ENCODE results near the gene CYTH2. TPM values are rescaled to one million over a fixed set of nuclear protein-coding genes. Genes with fewer than 3 reads are reported as not detected.

Gene CYTH2, protein sequence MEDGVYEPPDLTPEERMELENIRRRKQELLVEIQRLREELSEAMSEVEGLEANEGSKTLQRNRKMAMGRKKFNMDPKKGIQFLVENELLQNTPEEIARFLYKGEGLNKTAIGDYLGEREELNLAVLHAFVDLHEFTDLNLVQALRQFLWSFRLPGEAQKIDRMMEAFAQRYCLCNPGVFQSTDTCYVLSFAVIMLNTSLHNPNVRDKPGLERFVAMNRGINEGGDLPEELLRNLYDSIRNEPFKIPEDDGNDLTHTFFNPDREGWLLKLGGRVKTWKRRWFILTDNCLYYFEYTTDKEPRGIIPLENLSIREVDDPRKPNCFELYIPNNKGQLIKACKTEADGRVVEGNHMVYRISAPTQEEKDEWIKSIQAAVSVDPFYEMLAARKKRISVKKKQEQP
- total RNA-seq (2021; fragmentation: NEBNext Ultra II Directional; extraction: Animal tissue kit (Norgen Biotek cat#: 25700)): 67.7 and 71.4 TPM in 2 replicates
- polyA plus RNA-seq (2011; rRNA removed): 43.7 and 62.5 TPM in 2 replicates
- 59.5 TPM for polyA plus RNA-seq (2011; cell fraction: cytosol; rRNA removed)
- 225 TPM for polyA plus RNA-seq (2011; cell fraction: nucleus; rRNA removed)
- 64.0 to 76.5 TPM (median 71.8 TPM) in 4 replicates for polyA plus RNA-seq (2012, experiment 1 of 2)
- 35.7 TPM for polyA plus RNA-seq (2012, experiment 2 of 2)
- 44.2 TPM for polyA plus RNA-seq (2013, experiment 1 of 2)
- polyA plus RNA-seq (2013, experiment 2 of 2): 37.5 TPM
- 53.7 and 70.7 TPM in 2 replicates for polyA minus RNA-seq (2011; rRNA and poly(A)+ RNA removed)
- 28.7 TPM for polyA minus RNA-seq (2011; cell fraction: cytosol; rRNA and poly(A)+ RNA removed)
- 65.5 TPM for polyA minus RNA-seq (2011; cell fraction: nucleus; rRNA and poly(A)+ RNA removed)
- long read RNA-seq, experiment 1, full-length matches to known transcripts: 2 of 14 reads
- long read RNA-seq, experiment 1, partial matches to known transcripts: 5 of 14 reads
- long read RNA-seq, experiment 1, other reads (novel, unspliced or antisense): 7 of 14 reads
- long read RNA-seq, experiment 2: 0 reads

DNA sequence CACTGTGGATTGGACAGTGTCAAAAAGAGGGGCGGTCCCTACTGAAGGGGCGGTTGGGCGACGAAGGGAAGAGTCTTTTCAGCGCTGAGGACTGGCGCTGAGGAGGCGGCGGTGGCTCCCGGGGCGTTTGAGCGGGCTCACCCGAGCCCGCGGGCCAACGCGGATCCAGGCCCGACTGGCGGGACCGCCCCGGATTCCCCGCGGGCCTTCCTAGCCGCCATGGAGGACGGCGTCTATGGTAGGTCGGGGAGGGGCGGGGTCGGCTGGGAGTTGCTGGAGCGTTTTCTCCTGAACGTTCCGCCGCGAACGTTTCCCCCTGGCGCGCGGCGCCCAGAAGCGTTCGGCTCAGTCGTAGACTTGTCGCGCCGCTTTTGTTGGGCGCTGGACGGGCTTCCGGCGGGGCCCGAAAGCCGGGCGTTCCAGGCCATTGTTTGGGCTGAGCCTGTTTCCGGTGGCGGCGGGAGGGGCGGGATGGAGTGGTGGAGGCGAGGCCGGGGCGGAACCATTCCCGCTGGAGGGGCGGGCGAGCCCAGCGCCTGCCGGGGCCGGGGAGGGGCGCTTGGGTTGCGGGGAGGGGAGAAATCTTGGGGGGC is at the start of gene CYTH2:
Gene CYTH2, plus strand, starts transcription at position 81 of the 593 bp plus-strand sequence. Its CDS starts 139 bp downstream, at position 220.
- Histone ChIP-seq H3K4me1 (replicated peaks in 1 of 4; ENCODE audit: control insufficient read depth in 3 of 4, insufficient read depth in 4 of 4, low read length in 3 of 4) (peaks cover 0 to 9% (median 1%) of the 10 kb centered on the region in 4 experiments; a peak in 3 of 7 replicates), H3K79me2 (ENCODE audit: control insufficient read depth in 1 of 2, insufficient read depth in 2 of 2, low read length in 2 of 2) (peaks cover 0 to 12% of the 10 kb centered on the region in 2 experiments; a peak in 1 of 4 replicates), H3K23me2 (ENCODE audit: low read depth, low read length) (no peaks in the 10 kb centered on the region; the same call in 1 of the 2 replicates), H3K27ac (ENCODE audit: low read depth, low read length) (peak within 1 kb of the TSS; percentile 90), H3K4me2 (ENCODE audit: insufficient read depth in 1 of 2, low read depth in 2 of 2, low read length in 2 of 2) (peak within 1 kb of the TSS; percentile 69 to 71), H2BK15ac (ENCODE audit: low read length) (no peak within 1 kb of the TSS), H4K8ac (ENCODE audit: extremely low read depth, insufficient read depth, low read length) (peak within 1 kb of the TSS; percentile 98), H3K18ac (ENCODE audit: extremely low read depth, low read length) (peak within 1 kb of the TSS; percentile 93), H2BK5ac (ENCODE audit: low read depth, low read length) (peak within 1 kb of the TSS; percentile 96), H2BK20ac (ENCODE audit: low read length) (no peak within 1 kb of the TSS), H2BK120ac (replicated peaks; ENCODE audit: low read depth, low read length) (no peak within 1 kb of the TSS), H3K79me1 (ENCODE audit: low read depth, low read length) (0 out of 2 replicates have a peak, but pooled peaks cover 4% of the 10 kb centered on the region), H3K23ac (ENCODE audit: insufficient read length) (no peak within 1 kb of the TSS), H3K56ac (replicated peaks; ENCODE audit: insufficient read length, low read depth, low read length) (peak within 1 kb of the TSS; percentile 65), H3K14ac (ENCODE audit: insufficient read length) (no peak within 1 kb of the TSS), H4K20me1 (replicated peaks in 1 of 2; ENCODE audit: control insufficient read depth in 1 of 2, insufficient read depth in 2 of 2, low read length in 2 of 2) (peaks cover 7 to 17% of the 10 kb centered on the region in 2 experiments), H3K4me3 (ENCODE audit: extremely low read depth in 1 of 4, insufficient read depth in 2 of 4, low read depth in 3 of 4, low read length in 4 of 4) (peak within 1 kb of the TSS; percentile 62 to 84 (median 80)), H3K4ac (replicated peaks; ENCODE audit: insufficient read length, low read depth, low read length) (peak within 1 kb of the TSS; percentile 69), H3K36me3 (ENCODE audit: control insufficient read depth in 2 of 4, insufficient read depth in 4 of 4, low read length in 3 of 4) (peaks cover 23 to 39% (median 36%) of the 10 kb centered on the region in 4 experiments), H4K5ac (ENCODE audit: insufficient read length, low read depth, low read length) (peak within 1 kb of the TSS; percentile 65), H2AFZ (ENCODE audit: low read length) (no peak within 1 kb of the TSS), H2AK5ac (ENCODE audit: low read depth, low read length) (no peak within 1 kb of the TSS), H3K27me3 (replicated peaks in 1 of 4; ENCODE audit: control insufficient read depth in 3 of 4, extremely low read depth in 1 of 4, insufficient read depth in 3 of 4, low read length in 3 of 4) (no peaks in the 10 kb centered on the region), H3K9me3 (ENCODE audit: insufficient read depth in 2 of 2, low read depth in 1 of 2, low read length in 1 of 2) (no peaks in the 10 kb centered on the region), H3K9ac (replicated peaks in 1 of 4; ENCODE audit: extremely low read depth in 1 of 4, low read depth in 3 of 4, low read length in 3 of 4) (peak within 1 kb of the TSS; percentile 81 to 93 (median 92)), H2BK12ac (ENCODE audit: low read depth, low read length) (no peak within 1 kb of the TSS), H4K91ac (replicated peaks; ENCODE audit: insufficient read length, low read length) (no peak within 1 kb of the TSS)
- FAIRE-seq (no peak), DNase-seq (ENCODE audit: low read depth in 1 of 2, low spot score in 2 of 2) (peak; percentile 50 to 91)
- ChIA-PET CTCF (ENCODE audit: partially characterized antibody) (interaction anchor here (0.6 to 1.4 kb wide), 7 partner anchors 18 to 121 kb away, joined by 3 to 8 read pairs (median 5); partner anchors contain the start of gene GRIN2D), POLR2A (ENCODE audit: partially characterized antibody) (interaction anchor here (0.6 to 11.4 kb wide), 17 partner anchors 7 to 379 kb away, joined by 3 to 176 read pairs (median 7); partner anchors contain the start of genes FAM83E, GRWD1, KCNJ14 and KDELR1)
- whole genome bisulfite sequencing, 2 experiments (ENCODE audit: extremely low coverage in 1 of 2, insufficient coverage in 1 of 2, insufficient read length in 1 of 2, insufficient replicate concordance in 2 of 2, low coverage in 1 of 2, low lambda C conversion rate in 2 of 2, missing lambda C conversion rate in 1 of 2): 2% methylated on average over 40 of the region's 66 CpGs; no CpG with 5 or more reads in 1 of the 2 experiments
- TF ChIP-seq SRF (IDR thresholded peaks at IDR 0.05; ENCODE audit: low read depth, low read length) (no peak), ZNF274 (IDR thresholded peaks at IDR 0.05; ENCODE audit: borderline replicate concordance, extremely low read depth, low read length) (no peak), TBP (IDR thresholded peaks at IDR 0.05; ENCODE audit: low read depth, low read length) (peak; percentile 91), KDM4A (IDR thresholded peaks at IDR 0.05; ENCODE audit: low read depth, low read length, severe bottlenecking) (peak; percentile 53), SIN3A (conservative IDR thresholded peaks at IDR 0.05 in 1 of 2, IDR thresholded peaks at IDR 0.05 in 1 of 2; ENCODE audit: low read depth in 1 of 2, low read length in 2 of 2) (peak; percentile 59 to 70; a peak in 1 of 4 replicates), KDM5A (IDR thresholded peaks at IDR 0.05; ENCODE audit: low read length) (0 out of 2 replicates have a peak, but pooled peaks have one; percentile 42)
